Stimulated activated CD4-positive, alpha-beta T cell treated with anti-CD3 and anti-CD28 coated beads, Interleukin-4, amount 100 ng/mL, for 48 hours (primary cell): Measurements from ENCODE around the gene MSX2.

Experiments
- DNase-seq, 2 donors: peaks; one replicate each; pipeline ENCODE4 v3.0.0-alpha.2; 2020; ENCODE audit warnings: low read depth in 2 of 2

MSX2 gene

GRCh38 chr5:174724484-174725260, at the start of gene MSX2:
Gene MSX2, plus strand, starts transcription at chr5:174724582. Its CDS starts 78 bp downstream, at chr5:174724660.
- peak; percentile 23 to 30 for DNase-seq

GRCh38 chr5:174675110-174675509, 49.3 kb upstream of the MSX2 start:
- DNase-seq, result no peak

- DNase-seq, result no peak
These were observed 48.5 kb upstream of the MSX2 start for GRCh38 chr5:174675916-174676315.

GRCh38 chr5:174678107-174678506, 46.3 kb upstream of the MSX2 start:
- no peak for DNase-seq

- no peak for DNase-seq
These were observed 43.3 kb upstream of the MSX2 start for GRCh38 chr5:174680901-174681565.

GRCh38 chr5:174687503-174687902, 36.9 kb upstream of the MSX2 start:
- DNase-seq, result no peak

GRCh38 chr5:174688441-174689354, 35.7 kb upstream of the MSX2 start:
- DNase-seq, result no peak

- DNase-seq, result no peak
These were observed 34.1 kb upstream of the MSX2 start for GRCh38 chr5:174690271-174690670.

- no peak for DNase-seq
These were observed 32.0 kb upstream of the MSX2 start for GRCh38 chr5:174692381-174692780.

- no peak for DNase-seq
These were observed 31.4 kb upstream of the MSX2 start for GRCh38 chr5:174692982-174693422.

- no peak for DNase-seq
These were observed 30.5 kb upstream of the MSX2 start for GRCh38 chr5:174693697-174694385.

GRCh38 chr5:174694611-174695010, 29.8 kb upstream of the MSX2 start:
- no peak for DNase-seq

- DNase-seq, result no peak
These were observed 26.2 kb upstream of the MSX2 start for GRCh38 chr5:174698156-174698555.

GRCh38 chr5:174699131-174699530, 25.3 kb upstream of the MSX2 start:
- DNase-seq, result no peak

GRCh38 chr5:174706997-174707572, 17.3 kb upstream of the MSX2 start:
- no peak for DNase-seq

GRCh38 chr5:174707671-174708070, 16.7 kb upstream of the MSX2 start:
- DNase-seq, result no peak

GRCh38 chr5:174708476-174709207, 15.7 kb upstream of the MSX2 start:
- no peak for DNase-seq

- DNase-seq, result no peak
These were observed 9.6 kb upstream of the MSX2 start for GRCh38 chr5:174714751-174715150.

GRCh38 chr5:174715804-174716203, 8.6 kb upstream of the MSX2 start:
- DNase-seq, result no peak

- DNase-seq, result no peak
These were observed 6.4 kb upstream of the MSX2 start for GRCh38 chr5:174717826-174718455.
